ENCODE measurements around the gene OR2A42.
"Not testable (repeated sequence)": the region's sequence is repeated elsewhere in the genome, so short reads cannot be mapped to it uniquely, and the experiment has no call there.

Gene OR2A42

GRCh38 chr7:144219149-144219548, 20.3 kb downstream of the OR2A42 start:
- DNase-seq: not testable (repeated sequence)

- DNase-seq: not testable (repeated sequence)
Measured at GRCh38 chr7:144218581-144218980, 20.8 kb downstream of the OR2A42 start.

GRCh38 chr7:144217200-144217599, 22.2 kb downstream of the OR2A42 start:
- DNase-seq: not testable (repeated sequence)

GRCh38 chr7:144205306-144205705, 34.1 kb downstream of the OR2A42 start:
- not testable (repeated sequence) for DNase-seq

- DNase-seq: not testable (repeated sequence)
Measured at GRCh38 chr7:144203086-144203485, 36.3 kb downstream of the OR2A42 start.

- DNase-seq: not testable (repeated sequence)
Measured at GRCh38 chr7:144201978-144202377, 37.4 kb downstream of the OR2A42 start.

- not testable (repeated sequence) for DNase-seq
Measured at GRCh38 chr7:144198934-144199333, 40.5 kb downstream of the OR2A42 start.

GRCh38 chr7:144195212-144195872, 44.1 kb downstream of the OR2A42 start, which contains the start of gene ARHGEF35:
ARHGEF35 (minus strand) TSS chr7:144195833; CDS start chr7:144188383, 7,450 bp downstream.
- DNase-seq: not testable (repeated sequence)

- not testable (repeated sequence) for DNase-seq
Measured at GRCh38 chr7:144194453-144194852, 45.0 kb downstream of the OR2A42 start.

- DNase-seq: not testable (repeated sequence)
Measured at GRCh38 chr7:144193782-144194181, 45.6 kb downstream of the OR2A42 start.

GRCh38 chr7:144188578-144189171, 50.7 kb downstream of the OR2A42 start:
- not testable (repeated sequence) for DNase-seq

- DNase-seq: not testable (repeated sequence)
Measured at GRCh38 chr7:144187848-144188247, 51.6 kb downstream of the OR2A42 start.

GRCh38 chr7:144183166-144183565, 56.2 kb downstream of the OR2A42 start, which contains the start of gene CTAGE4:
CTAGE4 (plus strand) TSS chr7:144183466; CDS start chr7:144183504, 38 bp downstream.
- DNase-seq: not testable (repeated sequence)

- not testable (repeated sequence) for DNase-seq
Measured at GRCh38 chr7:144179165-144179479, 60.3 kb downstream of the OR2A42 start.

GRCh38 chr7:144178380-144179164, 60.8 kb downstream of the OR2A42 start:
- DNase-seq: not testable (repeated sequence)

Measured in stimulated activated CD8-positive, alpha-beta memory T cell treated with anti-CD3 and anti-CD28 coated beads, Interleukin-4, amount 100 ng/mL, for 48 hours (primary cell).